RWPE2 (cell line): ENCODE measurements around the gene CEP20.

ENCODE experiments used
- ATAC-seq: fragments of 200-7000 bp; cut with Tn5 transposase; 3 replicates; pipeline ENCODE4 v1.9.1; 2021; ENCODE audit warnings: low read depth
- DNase-seq: peaks from one replicate; pipeline ENCODE4 v3.0.0-alpha.2; 2020; ENCODE audit warnings: low spot score
- H3K27ac ChIP-seq: fragments of 450-650 bp; 2 replicates; pipeline ENCODE4 v1.5.1; 2017; ENCODE audit warnings: mild to moderate bottlenecking; ENCODE audit not compliant: poor library complexity, severe bottlenecking
- H3K27me3 ChIP-seq: fragments of 250-450 bp; sonication (Bioruptor Pico); 2 replicates; pipeline ENCODE4 v1.5.1; 2021; ENCODE audit warnings: mild to moderate bottlenecking, moderate library complexity; ENCODE audit not compliant: insufficient read depth, poor library complexity, severe bottlenecking
- H3K36me3 ChIP-seq: fragments of 250-450 bp; sonication (Bioruptor Pico); 2 replicates; pipeline ENCODE4 v1.5.1; 2020; ENCODE audit warnings: low read depth, mild to moderate bottlenecking, moderate library complexity
- H3K4me1 ChIP-seq: fragments of 250-450 bp; sonication (Bioruptor Pico); 2 replicates; pipeline ENCODE4 v1.5.1; 2021; ENCODE audit warnings: mild to moderate bottlenecking, moderate library complexity; ENCODE audit not compliant: insufficient read depth, poor library complexity, severe bottlenecking
- H3K4me3 ChIP-seq: fragments of 250-450 bp; sonication (Bioruptor Pico); 2 replicates; pipeline ENCODE4 v1.5.1; 2021; ENCODE audit warnings: mild to moderate bottlenecking, moderate library complexity; ENCODE audit not compliant: severe bottlenecking
- H3K9me3 ChIP-seq: fragments of 250-450 bp; sonication (Bioruptor Pico); 2 replicates; pipeline ENCODE4 v1.5.1; 2021; ENCODE audit warnings: mild to moderate bottlenecking, moderate library complexity; ENCODE audit not compliant: severe bottlenecking
- TF ChIP-seq, protein P1 (sequence below): fragments of 450-650 bp; IDR thresholded peaks from one replicate; pipeline ENCODE4 v1.5.1; 2017; ENCODE audit warnings: mild to moderate bottlenecking, moderate library complexity; ENCODE audit not compliant: poor library complexity, severe bottlenecking

Gene CEP20

DNA sequence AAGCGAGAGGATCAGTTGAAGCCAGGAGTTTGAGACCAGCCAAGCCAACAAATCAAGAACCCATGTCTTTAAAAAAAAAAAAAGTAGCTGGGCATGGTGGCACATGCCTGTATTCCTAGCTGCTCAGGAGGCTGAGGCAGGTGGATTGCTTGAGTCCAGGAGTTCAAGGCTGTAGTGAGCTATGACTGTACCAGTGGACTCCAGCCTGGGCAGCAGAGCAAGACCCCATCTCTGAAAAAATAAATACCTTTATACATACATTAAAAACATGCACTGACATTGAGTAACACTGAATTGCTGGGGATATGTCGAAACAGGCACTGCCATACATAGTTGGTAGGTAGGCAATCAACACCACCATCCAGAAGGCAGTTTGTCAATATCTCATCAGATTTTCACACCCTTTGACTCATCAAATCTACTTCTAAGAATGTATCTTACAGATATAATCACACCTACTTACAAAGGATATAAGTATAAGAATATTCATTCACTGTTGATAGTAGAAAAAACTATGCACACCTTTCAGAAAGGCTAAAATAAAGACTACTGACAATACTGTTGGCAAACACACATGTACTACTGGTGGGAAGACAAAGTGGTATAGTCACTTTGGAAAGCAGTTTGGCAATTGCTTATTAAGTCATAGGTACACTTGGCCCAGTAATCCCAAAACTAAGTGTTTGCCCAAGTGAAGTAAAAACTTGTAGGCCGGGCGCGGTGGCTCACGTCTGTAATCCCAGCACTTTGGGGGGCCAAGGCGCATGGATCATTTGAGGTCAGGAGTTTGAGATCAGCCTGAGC is 6.4 kb upstream of the CEP20 start:
- no peaks in the 10 kb centered on the region for H3K36me3 ChIP-seq
- H3K4me1 ChIP-seq = peaks cover 9% of the 10 kb centered on the region
- H3K27ac ChIP-seq = no peak overlapping the region
- no peak for DNase-seq
- TF ChIP-seq, protein P1, sequence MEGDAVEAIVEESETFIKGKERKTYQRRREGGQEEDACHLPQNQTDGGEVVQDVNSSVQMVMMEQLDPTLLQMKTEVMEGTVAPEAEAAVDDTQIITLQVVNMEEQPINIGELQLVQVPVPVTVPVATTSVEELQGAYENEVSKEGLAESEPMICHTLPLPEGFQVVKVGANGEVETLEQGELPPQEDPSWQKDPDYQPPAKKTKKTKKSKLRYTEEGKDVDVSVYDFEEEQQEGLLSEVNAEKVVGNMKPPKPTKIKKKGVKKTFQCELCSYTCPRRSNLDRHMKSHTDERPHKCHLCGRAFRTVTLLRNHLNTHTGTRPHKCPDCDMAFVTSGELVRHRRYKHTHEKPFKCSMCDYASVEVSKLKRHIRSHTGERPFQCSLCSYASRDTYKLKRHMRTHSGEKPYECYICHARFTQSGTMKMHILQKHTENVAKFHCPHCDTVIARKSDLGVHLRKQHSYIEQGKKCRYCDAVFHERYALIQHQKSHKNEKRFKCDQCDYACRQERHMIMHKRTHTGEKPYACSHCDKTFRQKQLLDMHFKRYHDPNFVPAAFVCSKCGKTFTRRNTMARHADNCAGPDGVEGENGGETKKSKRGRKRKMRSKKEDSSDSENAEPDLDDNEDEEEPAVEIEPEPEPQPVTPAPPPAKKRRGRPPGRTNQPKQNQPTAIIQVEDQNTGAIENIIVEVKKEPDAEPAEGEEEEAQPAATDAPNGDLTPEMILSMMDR = no peak
- H3K4me3 ChIP-seq = no peak overlapping the region
- no peaks in the 10 kb centered on the region for H3K9me3 ChIP-seq
- H3K27me3 ChIP-seq = no peaks in the 10 kb centered on the region
- ATAC-seq = no peak

DNA sequence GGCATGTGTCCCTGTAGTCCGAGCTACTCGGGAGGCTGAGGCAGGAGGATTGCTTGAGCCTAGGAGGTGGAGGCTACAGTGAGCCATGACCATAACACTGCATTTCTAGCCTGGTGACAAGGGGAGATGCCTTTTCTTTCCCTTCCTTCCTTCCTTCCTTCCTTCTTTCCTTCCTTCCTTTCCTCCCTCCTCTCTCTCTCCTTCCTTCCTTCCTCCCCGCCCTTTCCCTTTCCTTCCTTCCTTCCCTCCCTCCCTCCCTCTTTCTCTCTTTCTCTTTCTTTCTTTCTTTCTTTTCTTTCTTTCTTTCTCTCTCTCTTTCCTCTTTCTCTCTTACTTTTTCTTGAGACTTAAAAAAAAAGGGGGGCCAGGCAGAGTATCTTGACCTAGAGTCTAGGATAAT is 3.1 kb upstream of the CEP20 start:
- Histone ChIP-seq H3K27me3 (no peaks in the 10 kb centered on the region), H3K27ac (no peak overlapping the region), H3K4me1 (peaks cover 7% of the 10 kb centered on the region), H3K9me3 (no peaks in the 10 kb centered on the region), H3K36me3 (peaks cover under 1% of the 10 kb centered on the region; the same call in 1 of the 2 replicates), H3K4me3 (no peak overlapping the region)
- ATAC-seq (no peak), DNase-seq (no peak)
- TF ChIP-seq, protein P1 = no peak

DNA sequence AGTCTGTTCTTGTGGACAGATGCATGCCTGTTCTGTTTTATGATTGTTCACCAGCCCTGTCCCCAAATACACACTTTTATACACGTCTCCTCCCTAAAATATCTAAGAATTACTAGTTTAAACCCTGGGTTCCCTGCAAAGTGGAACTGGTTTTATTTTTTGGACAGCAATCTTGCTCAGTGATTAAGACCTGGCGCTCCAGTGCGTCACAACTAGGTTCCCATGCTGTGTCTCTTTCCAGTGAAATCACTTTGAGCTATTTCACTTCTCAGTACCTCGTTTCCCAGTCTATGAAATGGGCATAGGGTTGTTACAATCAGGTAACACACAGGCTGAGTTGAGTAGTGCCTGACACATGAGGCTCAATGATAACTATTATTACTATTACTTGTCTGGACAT is 1.1 kb downstream of the CEP20 start:
- Histone ChIP-seq H3K4me3 (peak overlapping the region; percentile 80), H3K9me3 (no peaks in the 10 kb centered on the region), H3K36me3 (peaks cover 32% of the 10 kb centered on the region), H3K27ac (no peak overlapping the region), H3K4me1 (peaks cover 7% of the 10 kb centered on the region), H3K27me3 (no peaks in the 10 kb centered on the region)
- ATAC-seq (no peak), DNase-seq (no peak)
- TF ChIP-seq, protein P1 = no peak

DNA sequence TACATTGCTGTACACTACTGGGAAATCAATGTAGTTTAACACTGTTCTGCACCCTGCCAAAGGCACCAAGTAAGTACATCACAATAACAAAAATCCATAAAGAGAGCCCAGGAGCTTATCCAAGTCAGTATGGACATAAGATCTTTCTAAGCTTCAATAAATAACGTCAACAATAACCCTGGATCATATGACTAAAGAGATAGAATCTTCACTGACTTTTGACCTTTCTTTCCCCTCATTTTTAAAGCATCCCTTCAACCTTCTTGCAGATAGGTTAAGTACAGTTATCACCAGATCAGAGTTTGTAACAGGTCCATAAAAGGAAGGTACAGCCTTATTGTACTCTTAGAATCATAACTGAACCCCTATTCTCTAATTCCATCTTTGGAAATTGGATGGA is 2.3 kb downstream of the CEP20 start:
- Histone ChIP-seq H3K27me3 (no peaks in the 10 kb centered on the region), H3K27ac (no peak overlapping the region)
- ATAC-seq = no peak

More for the DNA sequence above, 2.3 kb downstream of the CEP20 start:
- peaks cover 44% of the 10 kb centered on the region for H3K36me3 ChIP-seq
- no peak for DNase-seq
- TF ChIP-seq, protein P1 = no peak
- no peaks in the 10 kb centered on the region for H3K9me3 ChIP-seq
- no peak overlapping the region for H3K4me3 ChIP-seq
- peaks cover 14% of the 10 kb centered on the region for H3K4me1 ChIP-seq
